Measurements from ENCODE around the gene TULP4.
"Not testable (repeated sequence)": the region's sequence is repeated elsewhere in the genome, so short reads cannot be mapped to it uniquely, and the experiment has no call there.

The TULP4 gene

GRCh38 chr6:158554611-158555361 lies 242.5 kb downstream of the TULP4 start:
- no peak for DNase-seq
- in situ Hi-C loops (cut with HindIII; ENCODE audit: low pct_ligation_motif_present, low pct_unique_long_range_greater_than_20kb, low sequenced_read_pairs) = no loop called here

- no peak for DNase-seq
- in situ Hi-C loops (cut with HindIII; ENCODE audit: low pct_ligation_motif_present, low pct_unique_long_range_greater_than_20kb, low sequenced_read_pairs) = no loop called here
Measured at GRCh38 chr6:158556113-158556512, 243.8 kb downstream of the TULP4 start.

- DNase-seq; in situ Hi-C loops (cut with HindIII; ENCODE audit: low pct_ligation_motif_present, low pct_unique_long_range_greater_than_20kb, low sequenced_read_pairs): not testable (repeated sequence)
Measured at GRCh38 chr6:158557110-158557509, 244.8 kb downstream of the TULP4 start.

- in situ Hi-C loops (cut with HindIII; ENCODE audit: low pct_ligation_motif_present, low pct_unique_long_range_greater_than_20kb, low sequenced_read_pairs) = no loop called here
- DNase-seq = no peak
Measured at GRCh38 chr6:158557927-158558326, 245.7 kb downstream of the TULP4 start.

GRCh38 chr6:158558415-158559306 lies 246.4 kb downstream of the TULP4 start:
- DNase-seq = no peak
- in situ Hi-C loops (cut with HindIII; ENCODE audit: low pct_ligation_motif_present, low pct_unique_long_range_greater_than_20kb, low sequenced_read_pairs) = no loop called here

GRCh38 chr6:158559338-158559894 lies 247.2 kb downstream of the TULP4 start:
- in situ Hi-C loops (cut with HindIII; ENCODE audit: low pct_ligation_motif_present, low pct_unique_long_range_greater_than_20kb, low sequenced_read_pairs) = no loop called here
- DNase-seq = no peak

GRCh38 chr6:158559895-158560835 lies 247.9 kb downstream of the TULP4 start, which contains the start of gene TMEM181:
Gene TMEM181 (plus strand): TSS chr6:158560091. CDS start chr6:158560225, 134 bp downstream.
- peak; percentile 81 for DNase-seq
- in situ Hi-C loops (cut with HindIII; ENCODE audit: low pct_ligation_motif_present, low pct_unique_long_range_greater_than_20kb, low sequenced_read_pairs) = no loop called here

- in situ Hi-C loops (cut with HindIII; ENCODE audit: low pct_ligation_motif_present, low pct_unique_long_range_greater_than_20kb, low sequenced_read_pairs) = no loop called here
Measured at GRCh38 chr6:158560836-158561320, 248.6 kb downstream of the TULP4 start.

More at GRCh38 chr6:158560836-158561320, 248.6 kb downstream of the TULP4 start:
- DNase-seq = no peak
